Measurements from ENCODE around the gene PLG.
"Not testable (repeated sequence)": the region's sequence is repeated elsewhere in the genome, so short reads cannot be mapped to it uniquely, and the experiment has no call there.

The PLG gene

DNA sequence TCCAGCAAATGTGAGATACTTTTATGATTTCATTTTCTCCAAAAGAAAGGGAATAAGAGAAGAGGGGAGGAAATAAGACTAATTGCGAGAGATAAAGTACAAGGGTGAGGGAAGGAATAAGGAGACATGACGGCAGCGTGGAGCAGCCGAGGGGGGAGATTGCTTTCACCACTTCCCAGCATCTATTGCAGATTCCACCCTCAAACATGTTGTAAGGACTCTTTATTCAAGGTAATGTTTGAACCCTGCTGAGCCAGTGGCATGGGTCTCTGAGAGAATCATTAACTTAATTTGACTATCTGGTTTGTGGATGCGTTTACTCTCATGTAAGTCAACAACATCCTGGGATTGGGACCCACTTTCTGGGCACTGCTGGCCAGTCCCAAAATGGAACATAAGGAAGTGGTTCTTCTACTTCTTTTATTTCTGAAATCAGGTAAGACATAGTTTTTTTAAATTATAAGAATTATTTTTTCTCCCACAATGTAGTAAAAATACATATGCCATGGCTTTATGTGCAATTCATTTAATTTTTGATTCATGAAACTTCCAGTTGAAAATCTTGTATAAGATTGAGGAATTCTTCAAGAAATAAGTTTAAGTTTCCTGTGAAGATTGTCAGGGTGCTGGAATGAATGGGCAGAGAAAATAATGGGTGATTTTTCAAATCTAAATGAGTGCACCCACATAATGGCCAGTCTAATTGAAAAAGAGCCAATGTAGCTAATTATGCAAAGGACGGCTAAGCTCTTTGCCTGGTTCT is at the start of gene PLG:
TSS of gene PLG (plus strand) at position 327 of the 763 bp plus-strand sequence. CDS start at position 388, 61 bp downstream.
- DNase-seq (ENCODE audit: low spot score): not testable (repeated sequence)

DNA sequence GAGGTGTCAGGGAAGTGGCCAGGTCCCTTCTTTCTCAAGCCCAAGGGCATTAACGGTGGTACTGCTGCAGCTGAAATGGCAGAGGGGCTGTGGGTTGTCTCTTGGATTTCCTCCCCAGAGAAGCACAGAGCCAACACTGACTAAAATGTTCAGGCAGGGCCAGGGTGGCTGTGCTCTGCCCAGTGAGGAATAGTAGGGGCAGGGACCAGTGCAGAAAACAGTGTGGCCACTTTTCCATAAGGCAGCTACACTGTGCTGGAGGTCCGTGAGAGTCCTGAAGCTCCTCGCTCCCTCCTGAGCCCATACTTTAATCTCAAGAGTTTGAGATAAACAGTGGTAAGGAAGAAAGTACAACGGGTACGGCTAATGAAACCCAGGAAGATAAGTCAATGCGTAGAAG is 42.5 kb upstream of the PLG start:
- DNase-seq (ENCODE audit: low spot score): no peak

DNA sequence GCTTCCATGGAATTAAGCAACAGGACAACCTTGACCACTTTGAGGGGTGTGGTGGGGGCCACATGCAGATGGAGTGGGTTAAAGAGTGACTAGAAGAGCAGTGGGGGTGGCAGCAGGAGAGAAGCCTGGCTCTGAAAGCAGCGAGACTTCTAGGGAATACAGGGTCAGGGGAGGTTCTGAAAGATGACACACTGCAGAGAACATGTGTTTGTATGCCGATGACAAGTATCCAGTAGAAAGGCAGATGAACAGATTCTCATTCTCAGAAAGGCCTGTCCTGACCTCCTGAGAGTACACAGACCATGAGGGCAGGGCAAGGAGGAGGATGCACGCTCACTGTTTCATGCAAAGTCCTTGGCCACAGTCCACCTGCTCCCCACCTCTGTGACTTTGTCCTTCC is 40.8 kb upstream of the PLG start:
- DNase-seq (ENCODE audit: low spot score): no peak

- DNase-seq (ENCODE audit: low spot score): no peak
These were observed 39.6 kb upstream of the PLG start for GRCh38 chr6:160662429-160662828.

DNA sequence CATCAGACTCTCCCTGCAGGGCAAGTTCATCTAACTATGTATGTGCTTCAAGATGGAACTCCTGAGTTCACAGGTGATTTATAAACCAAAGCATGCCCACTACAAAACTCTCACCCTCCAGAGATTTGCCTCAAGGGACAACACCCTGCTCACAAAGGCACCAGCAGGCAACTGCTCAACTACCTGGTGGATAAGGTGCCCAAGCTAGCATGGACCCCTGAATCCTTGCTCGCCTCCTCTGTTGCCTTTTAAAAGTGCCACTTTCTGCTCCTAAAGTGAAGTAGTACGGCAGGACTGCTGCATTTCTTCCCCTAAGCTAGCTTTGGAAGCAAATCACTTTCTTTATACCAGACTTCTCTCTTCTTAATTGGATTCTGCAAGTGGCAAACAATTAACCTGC is 39.2 kb upstream of the PLG start:
- no peak for DNase-seq (ENCODE audit: low spot score)

GRCh38 chr6:160664198-160664597 is 37.8 kb upstream of the PLG start, which contains the start of gene LPA:
TSS of gene LPA (minus strand) at chr6:160664275. CDS start at chr6:160664214, 61 bp downstream.
- DNase-seq (ENCODE audit: low spot score): not testable (repeated sequence)

DNA sequence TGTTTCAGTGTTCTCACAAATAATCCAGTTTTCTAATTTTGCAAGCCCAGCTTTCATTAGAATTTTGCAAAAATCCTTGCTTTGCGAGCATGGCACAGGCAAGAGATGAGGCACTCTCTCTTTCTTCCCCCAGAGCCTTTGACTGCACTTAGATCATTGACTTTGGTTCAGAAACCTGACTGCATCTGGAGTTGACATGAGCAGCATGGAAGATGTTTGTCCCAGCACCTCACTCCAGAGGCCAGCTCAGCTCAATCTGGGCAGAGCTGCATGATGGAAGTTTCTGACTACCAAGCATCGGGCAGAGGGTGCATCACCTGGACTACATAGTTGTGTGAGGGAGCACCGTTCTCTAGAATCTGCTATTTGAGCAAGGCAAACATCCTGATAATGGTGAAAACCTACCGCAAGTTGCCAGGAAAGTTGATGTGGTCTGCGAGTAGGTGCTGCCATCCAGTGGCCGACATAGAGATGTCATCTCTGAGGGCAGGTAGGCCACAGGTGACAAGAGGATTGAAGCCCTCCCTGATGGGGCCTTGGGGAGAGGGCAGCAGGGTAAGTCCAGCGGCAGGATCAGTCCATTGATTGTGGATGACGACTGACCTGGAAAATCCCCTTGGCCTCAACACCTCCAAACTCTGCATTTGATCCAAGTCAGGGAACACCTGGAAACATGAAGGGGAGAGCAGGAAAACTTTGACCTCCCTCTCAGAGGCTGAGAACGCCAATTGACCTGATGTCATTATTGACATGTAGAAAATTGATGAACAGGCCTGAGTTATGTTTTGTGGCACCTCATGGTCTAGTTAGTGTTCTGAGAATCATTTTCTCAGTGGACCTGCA is 34.2 kb upstream of the PLG start:
- no peak for DNase-seq (ENCODE audit: low spot score)

GRCh38 chr6:160668589-160668988 is 33.5 kb upstream of the PLG start:
- no peak for DNase-seq (ENCODE audit: low spot score)

DNA sequence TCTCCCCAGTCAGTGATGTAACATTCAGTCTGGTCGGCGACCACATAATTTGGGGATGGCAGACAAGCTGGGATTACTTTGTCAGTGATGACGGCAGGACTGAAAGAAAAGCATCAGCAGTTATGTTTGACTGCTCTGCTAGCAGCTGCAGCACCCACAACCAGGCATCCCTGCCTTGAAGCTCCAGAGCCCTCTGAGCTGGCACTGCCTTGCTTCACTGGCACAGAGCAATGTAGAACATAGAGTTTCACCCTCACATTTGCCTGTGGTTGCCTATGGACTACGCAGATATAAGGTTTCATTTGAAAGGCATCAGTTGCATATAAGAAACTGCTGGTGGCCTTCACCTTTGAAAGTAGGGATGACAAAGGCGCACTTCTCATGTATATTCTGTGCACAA is 25.6 kb upstream of the PLG start:
- DNase-seq (ENCODE audit: low spot score): not testable (repeated sequence)

DNA sequence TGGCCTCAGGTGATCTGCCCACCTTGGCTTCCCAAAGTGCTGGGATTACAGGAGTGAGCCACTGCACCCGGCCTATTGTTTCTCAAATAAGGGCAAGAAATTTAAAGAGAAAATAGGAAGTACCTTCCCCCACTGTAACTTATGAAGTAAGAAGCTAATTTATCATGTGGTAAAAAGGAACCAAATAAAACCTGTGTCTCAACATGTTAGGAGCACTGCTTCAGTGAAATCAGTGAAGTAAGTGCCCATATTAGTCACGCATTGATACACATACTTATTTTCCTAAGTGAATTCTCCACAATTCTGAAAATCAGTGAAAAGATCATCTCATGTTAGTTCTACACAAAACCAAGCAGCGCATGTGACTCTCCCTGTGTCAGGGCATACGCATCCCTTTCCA is 23.8 kb upstream of the PLG start:
- no peak for DNase-seq (ENCODE audit: low spot score)

- no peak for DNase-seq (ENCODE audit: low spot score)
These were observed 23.2 kb upstream of the PLG start for GRCh38 chr6:160678744-160679401.

- no peak for DNase-seq (ENCODE audit: low spot score)
These were observed 22.7 kb upstream of the PLG start for GRCh38 chr6:160679402-160679769.

DNA sequence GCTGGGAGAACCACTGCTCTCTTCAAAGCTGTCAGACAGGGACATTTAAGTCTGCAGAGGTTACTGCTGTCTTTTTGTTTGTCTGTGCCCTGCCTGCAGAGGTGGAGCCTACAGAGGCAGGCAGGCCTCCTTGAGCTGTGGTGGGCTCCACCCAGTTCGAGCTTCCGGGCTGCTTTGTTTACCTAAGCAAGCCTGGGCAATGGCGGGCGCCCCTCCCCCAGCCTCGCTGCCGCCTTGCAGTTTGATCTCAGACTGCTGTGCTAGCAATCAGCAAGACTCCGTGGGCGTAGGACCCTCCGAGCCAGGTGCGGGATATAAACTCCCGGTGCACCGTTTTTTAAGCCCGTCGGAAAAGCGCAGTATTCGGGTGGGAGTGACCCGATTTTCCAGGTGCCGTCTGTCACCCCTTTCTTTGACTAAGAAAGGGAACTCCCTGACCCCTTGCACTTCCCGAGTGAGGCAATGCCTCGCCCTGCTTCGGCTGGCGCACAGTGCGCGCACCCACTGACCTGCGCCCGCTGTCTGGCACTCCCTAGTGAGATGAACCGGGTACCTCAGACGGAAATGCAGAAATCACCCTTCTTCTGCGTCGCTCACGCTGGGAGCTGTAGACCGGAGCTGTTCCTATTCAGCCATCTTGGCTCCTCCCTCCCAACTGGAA is 16.8 kb upstream of the PLG start:
- DNase-seq (ENCODE audit: low spot score): not testable (repeated sequence)

DNA sequence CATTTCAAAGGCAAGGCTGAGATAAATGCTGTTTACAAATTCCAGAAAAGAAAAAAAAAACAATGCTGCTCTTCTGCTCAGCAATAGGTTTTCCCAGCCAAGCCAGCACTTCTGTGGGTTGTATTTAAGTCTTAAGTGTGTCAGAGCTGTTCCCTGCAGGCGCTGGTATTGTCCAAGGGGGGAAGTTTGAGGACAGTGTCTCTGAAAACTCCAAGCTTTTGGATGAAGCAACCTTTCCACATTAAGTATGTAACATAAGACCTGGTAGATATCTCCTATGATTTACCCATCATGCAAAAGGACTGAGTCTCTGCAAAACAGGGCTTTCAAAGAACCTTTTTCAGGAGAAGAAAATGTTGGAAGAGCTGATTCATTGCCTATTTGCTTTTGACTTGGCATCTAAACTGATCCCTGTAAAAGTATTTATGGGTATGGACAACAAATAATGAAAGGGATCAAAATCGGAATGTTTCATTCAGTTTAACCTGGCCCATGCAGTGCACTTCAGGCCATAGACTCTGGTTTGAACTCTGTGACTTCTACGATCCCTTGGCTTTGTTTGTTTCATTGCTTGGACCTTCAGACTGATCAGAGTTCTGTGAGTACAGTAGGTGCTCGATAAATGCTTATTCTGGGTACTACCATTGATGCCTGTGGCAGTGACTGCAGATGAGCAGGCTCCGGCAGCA is 16.1 kb upstream of the PLG start:
- DNase-seq (ENCODE audit: low spot score): no peak

DNA sequence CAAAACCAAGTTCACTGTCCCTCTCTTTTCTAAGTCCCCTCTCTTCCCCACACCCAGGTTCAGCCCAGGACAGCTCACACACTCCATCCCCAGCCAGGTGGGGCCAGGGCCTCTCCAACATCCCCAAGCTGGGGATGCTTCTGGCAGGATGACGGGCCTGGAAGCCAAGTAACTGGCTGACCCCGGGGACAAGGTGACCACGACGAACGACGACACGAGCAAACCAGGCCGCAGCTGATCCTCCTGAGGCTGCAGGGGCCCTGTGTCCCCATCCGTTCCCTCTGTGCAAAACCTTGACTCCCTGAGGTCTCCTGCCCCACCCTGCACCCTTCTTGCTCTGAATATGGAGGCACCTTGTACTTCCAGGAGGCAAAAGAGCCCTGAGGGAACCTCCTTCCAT is 11.6 kb upstream of the PLG start:
- no peak for DNase-seq (ENCODE audit: low spot score)

GRCh38 chr6:160691617-160692016 is 10.4 kb upstream of the PLG start:
- no peak for DNase-seq (ENCODE audit: low spot score)

DNA sequence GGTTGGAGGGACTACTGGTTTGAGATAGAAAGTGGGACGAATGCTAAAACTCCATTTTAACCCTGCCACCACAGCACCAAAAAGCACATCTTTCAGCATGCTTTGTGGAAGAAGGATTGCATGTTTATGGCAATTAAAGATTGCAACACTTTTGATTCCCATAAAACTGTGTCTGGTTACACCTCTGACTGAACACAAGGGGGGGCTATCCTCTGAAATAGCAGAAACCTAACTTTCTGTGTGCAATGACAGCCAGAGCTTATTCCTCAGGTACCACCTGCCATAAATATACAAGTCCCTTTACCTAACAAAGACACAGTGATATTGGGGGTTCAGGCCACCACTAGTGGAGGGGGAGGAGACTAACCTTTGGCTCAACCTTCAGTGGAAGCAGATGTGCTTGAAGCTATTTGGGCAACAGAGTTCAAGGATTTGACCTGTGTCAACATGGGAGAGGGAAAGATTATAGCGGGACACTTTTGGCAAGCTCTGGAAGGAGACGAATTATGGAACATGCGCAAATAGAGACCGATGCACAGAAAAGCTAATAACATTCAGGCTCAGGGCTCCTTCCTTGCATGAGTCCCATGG is 9.6 kb upstream of the PLG start:
- DNase-seq (ENCODE audit: low spot score): no peak

DNA sequence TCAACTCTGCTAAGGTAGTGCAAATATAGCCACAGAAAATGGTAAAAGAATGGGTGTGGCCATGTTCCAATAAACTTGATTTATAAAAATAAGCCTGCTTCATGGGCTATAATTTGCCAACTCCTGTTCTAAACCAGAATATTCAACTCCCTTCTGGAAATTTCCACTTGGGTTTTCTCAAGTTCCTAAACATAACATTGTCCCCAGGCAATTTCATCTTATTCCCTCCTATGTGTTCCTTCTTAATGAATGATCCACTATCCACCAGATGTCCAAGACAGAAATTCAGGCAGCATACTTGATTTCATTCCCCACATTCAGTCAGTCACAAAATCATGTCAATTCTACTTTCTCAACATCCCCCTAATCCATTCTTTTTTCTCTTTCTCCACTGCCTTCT is 7.0 kb upstream of the PLG start:
- not testable (repeated sequence) for DNase-seq (ENCODE audit: low spot score)

DNA sequence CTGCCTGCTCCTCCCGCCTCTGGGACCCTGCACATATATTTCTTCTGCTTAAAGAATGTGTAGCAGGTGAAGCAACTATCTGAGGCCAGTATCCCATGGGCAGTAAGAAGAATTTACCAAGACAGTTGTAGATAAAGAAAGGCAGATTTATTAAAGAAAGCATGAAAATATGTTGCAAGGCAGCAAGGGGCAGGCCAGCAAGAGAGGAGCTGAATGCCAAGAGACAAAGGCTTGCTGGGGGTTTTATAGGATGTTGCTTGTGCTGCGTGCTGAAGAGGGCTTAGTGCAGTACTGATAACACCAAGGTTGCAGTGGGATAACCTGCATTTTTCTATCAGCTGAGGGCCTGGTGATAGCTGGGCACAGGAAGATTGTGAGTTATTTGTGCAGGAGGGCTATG is 6.4 kb upstream of the PLG start:
- DNase-seq (ENCODE audit: low spot score): not testable (repeated sequence)

GRCh38 chr6:160696884-160697283 is 5.2 kb upstream of the PLG start:
- not testable (repeated sequence) for DNase-seq (ENCODE audit: low spot score)

GRCh38 chr6:160697826-160698225 is 4.2 kb upstream of the PLG start:
- no peak for DNase-seq (ENCODE audit: low spot score)

Data from kidney capillary endothelial cell (primary cell).